ENCODE data around the gene MARCHF6. TPM values are rescaled to one million over a fixed set of nuclear protein-coding genes. Genes with fewer than 3 reads are reported as not detected.

The MARCHF6 gene, protein sequence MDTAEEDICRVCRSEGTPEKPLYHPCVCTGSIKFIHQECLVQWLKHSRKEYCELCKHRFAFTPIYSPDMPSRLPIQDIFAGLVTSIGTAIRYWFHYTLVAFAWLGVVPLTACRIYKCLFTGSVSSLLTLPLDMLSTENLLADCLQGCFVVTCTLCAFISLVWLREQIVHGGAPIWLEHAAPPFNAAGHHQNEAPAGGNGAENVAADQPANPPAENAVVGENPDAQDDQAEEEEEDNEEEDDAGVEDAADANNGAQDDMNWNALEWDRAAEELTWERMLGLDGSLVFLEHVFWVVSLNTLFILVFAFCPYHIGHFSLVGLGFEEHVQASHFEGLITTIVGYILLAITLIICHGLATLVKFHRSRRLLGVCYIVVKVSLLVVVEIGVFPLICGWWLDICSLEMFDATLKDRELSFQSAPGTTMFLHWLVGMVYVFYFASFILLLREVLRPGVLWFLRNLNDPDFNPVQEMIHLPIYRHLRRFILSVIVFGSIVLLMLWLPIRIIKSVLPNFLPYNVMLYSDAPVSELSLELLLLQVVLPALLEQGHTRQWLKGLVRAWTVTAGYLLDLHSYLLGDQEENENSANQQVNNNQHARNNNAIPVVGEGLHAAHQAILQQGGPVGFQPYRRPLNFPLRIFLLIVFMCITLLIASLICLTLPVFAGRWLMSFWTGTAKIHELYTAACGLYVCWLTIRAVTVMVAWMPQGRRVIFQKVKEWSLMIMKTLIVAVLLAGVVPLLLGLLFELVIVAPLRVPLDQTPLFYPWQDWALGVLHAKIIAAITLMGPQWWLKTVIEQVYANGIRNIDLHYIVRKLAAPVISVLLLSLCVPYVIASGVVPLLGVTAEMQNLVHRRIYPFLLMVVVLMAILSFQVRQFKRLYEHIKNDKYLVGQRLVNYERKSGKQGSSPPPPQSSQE
- total RNA-seq (100 to 1,000 TPM; 120 to 136 TPM), polyA plus RNA-seq (ENCODE audit: insufficient read depth, low read depth, low replicate concordance) (153 TPM)
- long read RNA-seq, donor 1, full-length matches to known transcripts: 15 of 175 reads
- long read RNA-seq, donor 1, partial matches to known transcripts: 160 of 175 reads
- long read RNA-seq, donor 1, other reads (novel, unspliced or antisense): 0 of 175 reads
- long read RNA-seq, donor 2, full-length matches to known transcripts: 16 of 21 reads
- long read RNA-seq, donor 2, partial matches to known transcripts: 5 of 21 reads
- long read RNA-seq, donor 2, other reads (novel, unspliced or antisense): 0 of 21 reads

DNA sequence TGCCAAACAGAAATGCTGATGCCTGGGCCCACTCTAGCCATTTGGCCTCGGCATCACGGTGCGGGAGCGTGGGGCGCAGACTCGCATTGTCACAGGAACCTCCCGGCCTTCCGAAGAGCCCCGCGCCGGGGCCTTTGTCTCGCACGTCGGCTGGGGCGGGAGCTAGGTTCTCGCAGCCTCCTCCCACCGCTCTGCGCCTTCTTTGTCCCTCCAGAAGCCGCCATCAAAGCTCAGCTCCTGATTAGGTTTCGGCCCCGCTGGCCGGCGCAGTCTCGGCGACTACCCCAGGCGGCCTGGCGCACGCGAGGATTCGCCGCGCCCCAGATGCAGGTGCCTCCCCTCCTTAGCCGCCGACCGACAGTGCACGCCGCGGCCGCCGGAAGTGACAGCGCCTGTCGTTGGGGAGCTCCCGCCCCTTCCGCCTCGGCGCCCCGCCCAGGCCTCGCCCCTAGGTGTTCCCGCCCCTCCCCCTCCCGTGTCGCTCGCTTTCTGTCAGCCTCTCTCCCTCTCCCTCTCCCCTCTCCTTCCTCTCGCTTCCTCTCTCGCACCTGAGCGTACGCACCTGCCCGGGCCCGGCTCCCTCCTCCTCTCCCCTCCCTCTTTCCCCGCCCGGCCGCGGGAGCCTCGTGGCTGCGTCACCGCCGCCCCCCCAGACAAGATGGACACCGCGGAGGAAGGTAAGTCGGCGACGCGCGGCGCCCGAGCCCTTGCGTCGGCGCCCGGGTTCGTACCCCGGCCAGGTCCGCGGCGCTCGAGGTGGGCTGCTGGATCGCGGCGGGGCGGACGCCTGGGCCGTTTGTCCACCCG lies at the start of gene MARCHF6:
MARCHF6 (plus strand) TSS at position 455 of the 807 bp plus-strand sequence; CDS start at position 659, 204 bp downstream.
- TF ChIP-seq POLR2A (IDR thresholded peaks at IDR 0.05): peak; percentile 87
- TF ChIP-seq, protein P1, sequence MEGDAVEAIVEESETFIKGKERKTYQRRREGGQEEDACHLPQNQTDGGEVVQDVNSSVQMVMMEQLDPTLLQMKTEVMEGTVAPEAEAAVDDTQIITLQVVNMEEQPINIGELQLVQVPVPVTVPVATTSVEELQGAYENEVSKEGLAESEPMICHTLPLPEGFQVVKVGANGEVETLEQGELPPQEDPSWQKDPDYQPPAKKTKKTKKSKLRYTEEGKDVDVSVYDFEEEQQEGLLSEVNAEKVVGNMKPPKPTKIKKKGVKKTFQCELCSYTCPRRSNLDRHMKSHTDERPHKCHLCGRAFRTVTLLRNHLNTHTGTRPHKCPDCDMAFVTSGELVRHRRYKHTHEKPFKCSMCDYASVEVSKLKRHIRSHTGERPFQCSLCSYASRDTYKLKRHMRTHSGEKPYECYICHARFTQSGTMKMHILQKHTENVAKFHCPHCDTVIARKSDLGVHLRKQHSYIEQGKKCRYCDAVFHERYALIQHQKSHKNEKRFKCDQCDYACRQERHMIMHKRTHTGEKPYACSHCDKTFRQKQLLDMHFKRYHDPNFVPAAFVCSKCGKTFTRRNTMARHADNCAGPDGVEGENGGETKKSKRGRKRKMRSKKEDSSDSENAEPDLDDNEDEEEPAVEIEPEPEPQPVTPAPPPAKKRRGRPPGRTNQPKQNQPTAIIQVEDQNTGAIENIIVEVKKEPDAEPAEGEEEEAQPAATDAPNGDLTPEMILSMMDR (IDR thresholded peaks at IDR 0.05): peak in 1 of 3 experiments; percentile 15

DNA sequence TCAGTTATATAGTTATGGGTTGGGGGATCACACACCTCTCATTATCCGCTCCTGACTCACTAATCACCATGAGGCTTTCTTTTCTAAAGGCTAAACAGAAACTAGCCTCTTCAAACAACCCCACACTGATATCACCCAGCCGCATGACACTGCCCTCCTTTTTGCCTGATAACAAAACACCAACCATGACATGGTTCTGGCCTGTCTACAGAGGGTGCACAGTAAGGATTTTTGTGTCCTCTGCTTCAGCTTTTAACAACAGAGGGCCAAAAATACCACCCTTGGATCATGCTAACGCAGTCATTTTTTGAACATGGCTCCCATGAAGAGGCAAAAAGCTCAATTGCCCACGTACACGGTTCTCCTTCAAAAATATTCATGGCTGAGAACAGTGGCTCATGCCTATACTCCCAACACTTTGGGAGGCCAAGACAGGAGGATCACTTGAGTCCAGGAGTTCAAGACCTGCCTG lies 49.8 kb upstream of the MARCHF6 start:
- Histone ChIP-seq H3K27ac (no peak overlapping the region), H3K4me1 (no peaks in the 10 kb centered on the region), H3K9me3 (no peaks in the 10 kb centered on the region), H3K36me3 (ENCODE audit: low read depth, missing control alignments) (no peaks in the 10 kb centered on the region), H3K4me3 (no peak overlapping the region), H3K27me3 (no peaks in the 10 kb centered on the region)
- intact Hi-C loops (cut with DNase I; ENCODE audit: low total_unique reads): no loop called here
- TF ChIP-seq, protein P1 (IDR thresholded peaks at IDR 0.05): no peak
- TF ChIP-seq POLR2A (IDR thresholded peaks at IDR 0.05): no peak
- no peak for DNase-seq
- WGBS, 2 donors: 69 to 73% methylated on average over 5 of the region's 5 CpGs

More for the DNA sequence above, at the start of gene MARCHF6:
- Histone ChIP-seq H3K36me3 (ENCODE audit: low read depth, missing control alignments) (no peaks in the 10 kb centered on the region), H3K4me3 (peak within 1 kb of the TSS; percentile 98 to 99), H3K27ac (peak within 1 kb of the TSS; percentile 99), H3K4me1 (peaks cover 25% of the 10 kb centered on the region), H3K9me3 (no peaks in the 10 kb centered on the region), H3K27me3 (no peaks in the 10 kb centered on the region)
- peak; percentile 97 for DNase-seq
- 0 to 1% methylated on average over 57 to 71 of the region's 92 CpGs for WGBS, 2 donors
- intact Hi-C loops (cut with DNase I; ENCODE audit: low total_unique reads): no loop called here

DNA sequence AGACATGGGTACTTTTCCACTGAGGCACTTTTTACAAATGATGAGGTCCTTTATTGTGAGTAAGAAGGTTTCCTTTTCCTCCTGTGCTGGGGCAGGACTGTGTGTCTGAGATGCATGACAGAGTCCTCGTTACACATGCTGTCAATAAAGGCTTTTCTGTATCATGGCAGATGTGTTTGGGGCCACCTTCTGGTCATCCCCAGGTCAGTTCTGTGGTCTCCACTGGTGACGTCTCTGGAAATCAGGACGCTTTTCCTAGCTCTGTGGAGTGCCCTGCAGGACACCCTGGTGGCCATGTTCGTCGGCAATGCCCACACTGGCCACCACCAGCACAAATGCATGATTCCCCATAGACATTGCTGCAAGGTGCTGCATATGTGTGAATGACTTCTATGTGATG lies 48.6 kb upstream of the MARCHF6 start:
- intact Hi-C loops (cut with DNase I; ENCODE audit: low total_unique reads): no loop called here
- Histone ChIP-seq H3K4me3 (no peak overlapping the region), H3K9me3 (no peaks in the 10 kb centered on the region), H3K27ac (no peak overlapping the region), H3K36me3 (ENCODE audit: low read depth, missing control alignments) (no peaks in the 10 kb centered on the region), H3K27me3 (no peaks in the 10 kb centered on the region), H3K4me1 (no peaks in the 10 kb centered on the region)
- TF ChIP-seq, protein P1 (IDR thresholded peaks at IDR 0.05): peak in 1 of 3 experiments; percentile 8
- TF ChIP-seq POLR2A (IDR thresholded peaks at IDR 0.05): no peak
- WGBS, 2 donors: 82 to 93% methylated on average over 5 of the region's 5 CpGs
- no peak for DNase-seq

DNA sequence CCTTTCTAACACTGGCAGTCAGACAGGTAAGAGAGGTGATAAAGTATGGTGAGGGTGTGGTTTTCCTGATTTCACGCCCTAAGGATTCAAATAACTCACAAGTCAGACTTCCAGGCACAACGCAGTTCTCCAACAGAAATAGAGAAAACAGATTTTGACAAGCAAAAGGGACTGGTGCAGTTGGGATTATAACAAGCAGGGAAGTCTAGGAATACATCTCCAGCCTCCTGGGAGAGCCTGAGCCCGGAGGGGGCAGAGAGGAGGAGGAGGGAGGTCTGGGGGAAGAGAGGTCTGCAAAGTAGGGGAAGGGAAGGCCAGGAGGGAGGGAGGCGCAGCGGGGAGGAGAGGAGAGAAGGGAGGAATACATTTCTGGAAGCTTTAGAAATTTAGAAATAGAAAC lies 47.4 kb upstream of the MARCHF6 start:
- no peak overlapping the region for H3K27ac ChIP-seq
- no peaks in the 10 kb centered on the region for H3K27me3 ChIP-seq
- no peaks in the 10 kb centered on the region for H3K4me1 ChIP-seq
- no peak for TF ChIP-seq POLR2A (IDR thresholded peaks at IDR 0.05)
- TF ChIP-seq, protein P1 (IDR thresholded peaks at IDR 0.05): no peak
- intact Hi-C loops (cut with DNase I; ENCODE audit: low total_unique reads): no loop called here
- no peaks in the 10 kb centered on the region for H3K9me3 ChIP-seq
- 58 to 64% methylated on average over 5 of the region's 5 CpGs for WGBS, 2 donors
- H3K36me3 ChIP-seq (ENCODE audit: low read depth, missing control alignments): no peaks in the 10 kb centered on the region
- H3K4me3 ChIP-seq: no peak overlapping the region
- DNase-seq: no peak
